K562 (cell line): ENCODE measurements around the gene TNFSF11. TPM values are rescaled to one million over a fixed set of nuclear protein-coding genes. Genes with fewer than 3 reads are reported as not detected.

Experiments used
- ATAC-seq: fragments of 200-7000 bp; cut with Tn5 transposase; 3 replicates; pipeline ENCODE4 v1.9.1; 2020; ENCODE audit warnings: moderate library complexity
- BruUV-seq: library from RNA; stranded (reverse); fragments of 400-500 nt; replicated peaks from 2 replicates; lab custom pipeline; 2021; lab: Mats Ljungman, UMichigan
- CTCF ChIA-PET: fragments of 300-600 bp; formaldehyde crosslinking; extraction: SDS; loops from one replicate; lab custom pipeline; 2021; ENCODE audit warnings: low intra/inter-chr PET ratio; lab: Yijun Ruan, JAX
- POLR2A ChIA-PET: fragments of 300-600, 350-650 bp; sonication (Branson Sonifier 250); formaldehyde crosslinking; extraction: SDS; loops from one replicate; lab custom pipeline; 2021; ENCODE audit warnings: antibody characterized with exemption, inconsistent platforms; lab: Yijun Ruan, JAX
- DNase-seq, 4 experiments: peaks; one replicate each; pipeline versions ENCODE4 v3.0.0 to v3.0.0-alpha.2; 2011 to 2018; ENCODE audit warnings: low spot score in 3 of 4, mixed read lengths in 3 of 4; ENCODE audit errors: extremely low read depth in 1 of 4
- FAIRE-seq: peaks from 2 replicates; lab custom pipeline; 2011; peaks lifted over from hg19 to GRCh38; lab: Jason Lieb, UNC
- H2AFZ ChIP-seq: 2 replicates; pipeline ENCODE4 v1.6.0; 2011; ENCODE audit warnings: low read depth, low read length, control low read depth, inconsistent platforms
- H3K27ac ChIP-seq: fragments of 200-600 bp; 3 replicates; pipeline ENCODE4 v1.8.0; 2011; ENCODE audit warnings: low read depth, mild to moderate bottlenecking, control low read depth, inconsistent platforms, low read length, moderate library complexity, mixed read lengths; ENCODE audit errors: extremely low read depth
- H3K27me3 ChIP-seq, 2 experiments: fragments of 300-600 bp in 1 of 2; 2 replicates in 1 of 2; 3 replicates in 1 of 2; pipeline versions ENCODE4 v1.6.0 to v1.8.0; 2011; ENCODE audit warnings: inconsistent platforms in 2 of 2, low read length in 2 of 2, mild to moderate bottlenecking in 1 of 2, mixed read lengths in 1 of 2, moderate library complexity in 1 of 2; ENCODE audit not compliant: control insufficient read depth in 2 of 2, insufficient read depth in 2 of 2
- H3K36me3 ChIP-seq: fragments of 300-600 bp; 3 replicates; pipeline ENCODE4 v1.8.0; 2011; ENCODE audit warnings: mild to moderate bottlenecking, low read length, inconsistent platforms; ENCODE audit not compliant: control insufficient read depth, insufficient read depth
- H3K4me1 ChIP-seq, 2 experiments: fragments of 200-600 bp in 1 of 2; replicated peaks in 1 of 2; 2 replicates in 1 of 2; 3 replicates in 1 of 2; pipeline versions ENCODE4 v1.5.1 to v1.8.0; 2011; ENCODE audit warnings: inconsistent platforms in 2 of 2, low read length in 2 of 2, mild to moderate bottlenecking in 1 of 2, mixed read lengths in 1 of 2, moderate library complexity in 1 of 2; ENCODE audit not compliant: control insufficient read depth in 2 of 2, insufficient read depth in 2 of 2
- H3K4me2 ChIP-seq: 2 replicates; pipeline ENCODE4 v1.6.1; 2011; ENCODE audit warnings: low read length, control low read depth, inconsistent platforms, mixed read lengths; ENCODE audit not compliant: insufficient read depth
- H3K4me3 ChIP-seq: fragments of 200-600 bp; sonication (generic), shearing (Covaris generic); 2 replicates; pipeline ENCODE4 v1.5.1; 2016; ENCODE audit warnings: control low read depth, inconsistent platforms
- H3K79me2 ChIP-seq: fragments of 200-600 bp; 3 replicates; pipeline ENCODE4 v1.8.0; 2011; ENCODE audit warnings: low read length, inconsistent platforms; ENCODE audit not compliant: control insufficient read depth, insufficient read depth
- H3K9ac ChIP-seq, 2 experiments: 2 replicates each; pipeline versions ENCODE4 v1.6.0 to v1.6.1; 2011; ENCODE audit warnings: low read depth in 2 of 2, low read length in 2 of 2, control low read depth in 1 of 2, inconsistent platforms in 1 of 2, mild to moderate bottlenecking in 1 of 2, mixed read lengths in 1 of 2; ENCODE audit not compliant: insufficient read depth in 1 of 2
- H3K9me1 ChIP-seq: one replicate; pipeline ENCODE4 v1.6.0; 2011; ENCODE audit warnings: inconsistent platforms, mild to moderate bottlenecking, low read length, moderate library complexity; ENCODE audit not compliant: control insufficient read depth, insufficient read depth
- H3K9me3 ChIP-seq: replicated peaks from 2 replicates; pipeline ENCODE4 v1.5.1; 2011; ENCODE audit warnings: low read depth, low read length, inconsistent platforms; ENCODE audit not compliant: control insufficient read depth, insufficient read depth
- H4K20me1 ChIP-seq: replicated peaks from 2 replicates; pipeline ENCODE4 v1.6.1; 2011; ENCODE audit warnings: low read length, inconsistent platforms, mixed read lengths; ENCODE audit not compliant: control insufficient read depth, insufficient read depth
- BMI1 ChIP-seq: fragments of 150-350 bp; IDR thresholded peaks from 2 replicates; pipeline ENCODE4 v1.6.1; 2014; ENCODE audit warnings: low read length
- FOS ChIP-seq: IDR thresholded peaks from 3 replicates; pipeline ENCODE4 v1.6.1; 2011; ENCODE audit not compliant: insufficient read length; ENCODE audit errors: extremely low read depth
- FOSL1 ChIP-seq: fragments of 200-800 bp; sonication (Bioruptor generic); conservative IDR thresholded peaks from 2 replicates; pipeline ENCODE4 v1.6.1; 2016; ENCODE audit warnings: missing genetic modification characterization, missing compliant biosample characterization
- HNRNPH1 ChIP-seq: fragments of 200-400 bp; formaldehyde crosslinking; optimal IDR thresholded peaks from 2 replicates; pipeline ENCODE3; 2017; ENCODE audit warnings: low read depth, mild to moderate bottlenecking, low read length, moderate library complexity
- MTA3 ChIP-seq: fragments of 450-650 bp; formaldehyde crosslinking; IDR thresholded peaks from 2 replicates; pipeline ENCODE4 v1.6.1; 2017; ENCODE audit warnings: mild to moderate bottlenecking, borderline replicate concordance
- PML ChIP-seq: IDR thresholded peaks from 2 replicates; pipeline ENCODE4 v1.6.1; 2012; ENCODE audit warnings: low read length, inconsistent platforms
- RCOR1 ChIP-seq, 2 experiments: IDR thresholded peaks; 2 replicates each; pipeline ENCODE4 v1.6.1; 2012; ENCODE audit warnings: low read depth in 2 of 2, low read length in 2 of 2, borderline replicate concordance in 1 of 2, improper control_type of control experiment in 1 of 2
- RFX7 ChIP-seq: fragments of 250-450 bp; sonication (Bioruptor Pico); IDR thresholded peaks from 2 replicates; pipeline ENCODE4 v1.5.1; 2021; ENCODE audit warnings: mild to moderate bottlenecking
- WGBS: fragments of 100-300 bp; shearing (Covaris generic); methylation state at CpG from one replicate; pipeline ENCODE4 v1.1.6; 2016; ENCODE audit warnings: low coverage, mixed read lengths; ENCODE audit not compliant: insufficient coverage; ENCODE audit errors: missing lambda C conversion rate; 5-methylcytosine and 5-hydroxymethylcytosine counted together
- in situ Hi-C: fragments of 300-500 bp; cut with MboI; formaldehyde crosslinking; loops from 4 replicates; pipeline ENCODE4 v1.15.0; 2018; ENCODE audit warnings: inconsistent platforms, mixed read lengths
- intact Hi-C: fragments of 100-400 bp; cut with micrococcal nuclease; formaldehyde crosslinking; loops from 2 replicates; pipeline ENCODE4 v1.14.2; 2022
- polyA plus RNA-seq, 8 experiments: library from polyadenylated mRNA; depleted of rRNA in 4 of 8; stranded (reverse) in 5 of 8; unstranded in 3 of 8; fragments of >200 nt; fragmentation: Nextera tagmentation in 2 of 8; fragmentation: Illumina TruSeq in 1 of 8; extraction: Ambion mirVana in 2 of 8; extraction: Trizol in 1 of 8; gene quantifications; 2 replicates each; pipeline versions ENCODE4 v1.2.1 to v1.2.3, GENCODE V29; 2011 to 2014; ENCODE audit warnings: inconsistent platforms in 1 of 8, missing spikeins in 1 of 8
- total RNA-seq, 7 experiments: library from RNA; depleted of rRNA in 6 of 7; stranded (reverse); fragments of >200 nt in 6 of 7; fragmentation: Illumina TruSeq in 2 of 7; extraction: Trizol in 2 of 7; gene quantifications; 2 replicates each; pipeline versions ENCODE4 v1.2.1 to v1.2.3, GENCODE V29; 2011 to 2021; ENCODE audit warnings: low replicate concordance in 1 of 7
- TF ChIP-seq, protein P1 (sequence below): fragments of 250-450 bp; sonication (Bioruptor Pico); IDR thresholded peaks from 2 replicates; pipeline ENCODE4 v1.6.1; 2021; ENCODE audit warnings: mild to moderate bottlenecking
- TF ChIP-seq, protein P2 (sequence below): sonication (generic); formaldehyde crosslinking; IDR thresholded peaks from 2 replicates; pipeline ENCODE4 v1.8.0; 2023; ENCODE audit warnings: mild to moderate bottlenecking, missing genetic modification reagents

Gene TNFSF11
- total and polyA plus RNA-seq, 9 of the 15 experiments (the other 6 are each of a cell fraction or from before 2014, with no cell fraction given) = not detected

DNA sequence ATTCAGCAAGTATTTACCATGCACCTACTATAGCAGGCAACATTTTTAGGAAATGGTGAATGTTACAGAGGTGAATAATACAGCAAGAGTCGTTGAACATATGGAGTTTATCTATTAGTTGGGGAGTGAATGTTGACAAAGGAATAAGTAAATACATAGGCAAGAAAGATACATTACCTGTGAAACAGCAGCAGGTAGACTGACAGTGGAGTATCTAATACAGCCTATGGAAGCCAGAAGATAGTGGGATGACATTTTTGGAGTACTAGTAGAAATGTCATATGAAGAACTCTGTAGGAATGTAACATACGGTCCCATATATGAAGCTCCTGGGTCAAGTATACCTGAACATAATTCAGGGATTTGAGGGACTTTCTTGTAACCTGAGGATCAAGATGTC, 2.1 kb upstream of the TNFSF11 start:
- 3% methylated on average over 2 of the region's 2 CpGs for WGBS
- intact Hi-C loops (no loop called here), in situ Hi-C loops (no loop called here)
- H3K9me1 ChIP-seq = no peaks in the 10 kb centered on the region
- H4K20me1 ChIP-seq = no peaks in the 10 kb centered on the region
- ChIA-PET CTCF (no interaction called here), POLR2A (no interaction called here)
- no peaks in the 10 kb centered on the region for H3K9me3 ChIP-seq
- no peak overlapping the region for H3K9ac ChIP-seq
- DNase-seq (no peak), FAIRE-seq (no peak), ATAC-seq (no peak)
- no peak overlapping the region for H3K4me2 ChIP-seq
- H2AFZ ChIP-seq = no peak overlapping the region
- no peaks in the 10 kb centered on the region for H3K4me1 ChIP-seq
- H3K79me2 ChIP-seq = no peaks in the 10 kb centered on the region
- peaks cover 4 to 5% of the 10 kb centered on the region in 2 experiments; a peak in 2 of 5 replicates for H3K27me3 ChIP-seq
- no peaks in the 10 kb centered on the region for H3K36me3 ChIP-seq
- H3K4me3 ChIP-seq = no peak overlapping the region
- no peak for TF ChIP-seq FOSL1
- TF ChIP-seq, protein P1, sequence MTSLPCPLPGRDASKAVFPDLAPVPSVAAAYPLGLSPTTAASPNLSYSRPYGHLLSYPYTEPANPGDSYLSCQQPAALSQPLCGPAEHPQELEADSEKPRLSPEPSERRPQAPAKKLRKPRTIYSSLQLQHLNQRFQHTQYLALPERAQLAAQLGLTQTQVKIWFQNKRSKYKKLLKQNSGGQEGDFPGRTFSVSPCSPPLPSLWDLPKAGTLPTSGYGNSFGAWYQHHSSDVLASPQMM (CRISPR knock-in tag) = no peak
- no peak for TF ChIP-seq RFX7 (CRISPR knock-in tag)
- TF ChIP-seq MTA3 = no peak
- TF ChIP-seq BMI1 = no peak
- TF ChIP-seq PML = no peak
- no peak for TF ChIP-seq RCOR1 (IDR thresholded peaks at IDR 0.05; ENCODE audit: borderline replicate concordance in 1 of 2, low read depth in 2 of 2, low read length in 2 of 2)
- TF ChIP-seq FOS = no peak
- TF ChIP-seq, protein P2, sequence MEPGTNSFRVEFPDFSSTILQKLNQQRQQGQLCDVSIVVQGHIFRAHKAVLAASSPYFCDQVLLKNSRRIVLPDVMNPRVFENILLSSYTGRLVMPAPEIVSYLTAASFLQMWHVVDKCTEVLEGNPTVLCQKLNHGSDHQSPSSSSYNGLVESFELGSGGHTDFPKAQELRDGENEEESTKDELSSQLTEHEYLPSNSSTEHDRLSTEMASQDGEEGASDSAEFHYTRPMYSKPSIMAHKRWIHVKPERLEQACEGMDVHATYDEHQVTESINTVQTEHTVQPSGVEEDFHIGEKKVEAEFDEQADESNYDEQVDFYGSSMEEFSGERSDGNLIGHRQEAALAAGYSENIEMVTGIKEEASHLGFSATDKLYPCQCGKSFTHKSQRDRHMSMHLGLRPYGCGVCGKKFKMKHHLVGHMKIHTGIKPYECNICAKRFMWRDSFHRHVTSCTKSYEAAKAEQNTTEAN (CRISPR knock-in tag) = no peak
- no peak for TF ChIP-seq HNRNPH1
- no TSS peak for BruUV-seq
- no peak overlapping the region for H3K27ac ChIP-seq
